Tibial artery (tissue), 4 donors: Measurements from ENCODE around the gene KNDC1.

Source experiments
- DNase-seq, 2 donors: peaks; one replicate each; pipeline ENCODE4 v3.0.0-alpha.2; 2019
- H3K27ac ChIP-seq, 2 donors: fragments of 200-600 bp; sonication (generic) in 1 of 2; 1 replicate in 1 of 2; 2 replicates in 1 of 2; pipeline ENCODE4 v1.5.1; 2018 to 2019; ENCODE audit warnings: mild to moderate bottlenecking in 1 of 2
- H3K27me3 ChIP-seq, 2 donors: fragments of 200-600 bp; sonication (generic) in 1 of 2; one replicate each; pipeline versions ENCODE4 v1.5.1 to v1.6.0; 2016 to 2019
- H3K36me3 ChIP-seq, 3 donors: fragments of 200-600 bp; sonication (generic) in 2 of 3; one replicate each; pipeline ENCODE4 v1.5.1; 2016 to 2019; ENCODE audit warnings: mild to moderate bottlenecking in 2 of 3
- H3K4me1 ChIP-seq, 4 donors: fragments of 200-600 bp; sonication (generic) in 2 of 4; 1 replicate in 3 of 4; 2 replicates in 1 of 4; pipeline ENCODE4 v1.5.1; 2016 to 2019
- H3K4me3 ChIP-seq, 2 donors: fragments of 200-600 bp; sonication (generic) in 1 of 2; 1 replicate in 1 of 2; 2 replicates in 1 of 2; pipeline ENCODE4 v1.5.1; 2018 to 2019; ENCODE audit warnings: mild to moderate bottlenecking in 2 of 2
- H3K9me3 ChIP-seq, 3 donors: fragments of 200-600 bp; sonication (generic) in 1 of 3; one replicate each; pipeline ENCODE4 v1.5.1; 2016 to 2019
- intact Hi-C: fragments of 100-400 bp; cut with DNase I; formaldehyde crosslinking; loops from one replicate; pipeline ENCODE4 v1.15.0; 2023; ENCODE audit warnings: low total_unique reads
- TF ChIP-seq, protein P1 (sequence below), 2 experiments: fragments of 200-600 bp in 1 of 2; fragments of 450-650 bp in 1 of 2; IDR thresholded peaks; one replicate each; pipeline ENCODE4 v1.5.1; 2017 to 2019; ENCODE audit warnings: antibody characterized with exemption in 2 of 2, mild to moderate bottlenecking in 1 of 2, moderate library complexity in 1 of 2

Gene KNDC1

DNA sequence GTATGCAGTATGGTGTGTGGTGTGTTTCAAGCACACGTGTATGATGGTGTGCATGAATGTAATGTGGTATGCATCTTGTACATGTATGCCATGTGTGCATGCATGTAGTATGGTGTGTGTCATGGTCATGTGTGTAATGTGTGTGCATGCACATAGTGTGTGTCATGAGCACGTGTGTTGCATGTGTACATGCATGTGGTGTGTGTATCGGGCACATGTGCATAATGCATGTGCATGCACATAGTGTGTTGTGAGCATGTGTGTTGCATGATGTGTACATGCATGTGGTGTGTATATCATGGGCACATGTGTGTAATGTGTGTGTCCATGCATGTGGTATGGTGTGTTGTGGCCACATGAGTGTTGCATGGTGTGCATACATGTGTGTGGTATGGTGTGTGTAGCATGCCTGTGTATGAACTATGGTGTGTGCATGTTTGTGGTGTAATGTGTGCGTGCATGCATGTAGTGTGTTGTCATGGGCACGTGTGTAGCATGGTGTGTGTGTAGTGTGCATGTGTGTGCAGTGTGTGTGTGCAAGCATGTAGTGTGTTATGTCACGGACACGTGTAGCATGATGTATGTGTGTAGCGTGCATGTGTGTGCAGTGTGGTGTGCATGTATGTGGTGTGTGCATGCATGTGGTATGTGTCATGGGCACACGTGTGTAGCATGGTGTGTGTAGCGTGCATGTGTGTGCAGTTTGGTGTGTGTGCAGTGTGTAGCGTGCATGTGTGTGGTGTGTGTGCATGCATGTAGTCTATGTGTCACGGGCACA, 17.6 kb downstream of the KNDC1 start:
- Histone ChIP-seq H3K4me3 (no peak overlapping the region), H3K4me1 (no peaks in the 10 kb centered on the region), H3K27me3 (peaks cover 0 to 38% of the 10 kb centered on the region in 2 donors), H3K36me3 (no peaks in the 10 kb centered on the region), H3K27ac (no peak overlapping the region), H3K9me3 (no peaks in the 10 kb centered on the region)
- TF ChIP-seq, protein P1, sequence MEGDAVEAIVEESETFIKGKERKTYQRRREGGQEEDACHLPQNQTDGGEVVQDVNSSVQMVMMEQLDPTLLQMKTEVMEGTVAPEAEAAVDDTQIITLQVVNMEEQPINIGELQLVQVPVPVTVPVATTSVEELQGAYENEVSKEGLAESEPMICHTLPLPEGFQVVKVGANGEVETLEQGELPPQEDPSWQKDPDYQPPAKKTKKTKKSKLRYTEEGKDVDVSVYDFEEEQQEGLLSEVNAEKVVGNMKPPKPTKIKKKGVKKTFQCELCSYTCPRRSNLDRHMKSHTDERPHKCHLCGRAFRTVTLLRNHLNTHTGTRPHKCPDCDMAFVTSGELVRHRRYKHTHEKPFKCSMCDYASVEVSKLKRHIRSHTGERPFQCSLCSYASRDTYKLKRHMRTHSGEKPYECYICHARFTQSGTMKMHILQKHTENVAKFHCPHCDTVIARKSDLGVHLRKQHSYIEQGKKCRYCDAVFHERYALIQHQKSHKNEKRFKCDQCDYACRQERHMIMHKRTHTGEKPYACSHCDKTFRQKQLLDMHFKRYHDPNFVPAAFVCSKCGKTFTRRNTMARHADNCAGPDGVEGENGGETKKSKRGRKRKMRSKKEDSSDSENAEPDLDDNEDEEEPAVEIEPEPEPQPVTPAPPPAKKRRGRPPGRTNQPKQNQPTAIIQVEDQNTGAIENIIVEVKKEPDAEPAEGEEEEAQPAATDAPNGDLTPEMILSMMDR (IDR thresholded peaks at IDR 0.05), result no peak
- no peak for DNase-seq
- intact Hi-C loops, result no loop called here

DNA sequence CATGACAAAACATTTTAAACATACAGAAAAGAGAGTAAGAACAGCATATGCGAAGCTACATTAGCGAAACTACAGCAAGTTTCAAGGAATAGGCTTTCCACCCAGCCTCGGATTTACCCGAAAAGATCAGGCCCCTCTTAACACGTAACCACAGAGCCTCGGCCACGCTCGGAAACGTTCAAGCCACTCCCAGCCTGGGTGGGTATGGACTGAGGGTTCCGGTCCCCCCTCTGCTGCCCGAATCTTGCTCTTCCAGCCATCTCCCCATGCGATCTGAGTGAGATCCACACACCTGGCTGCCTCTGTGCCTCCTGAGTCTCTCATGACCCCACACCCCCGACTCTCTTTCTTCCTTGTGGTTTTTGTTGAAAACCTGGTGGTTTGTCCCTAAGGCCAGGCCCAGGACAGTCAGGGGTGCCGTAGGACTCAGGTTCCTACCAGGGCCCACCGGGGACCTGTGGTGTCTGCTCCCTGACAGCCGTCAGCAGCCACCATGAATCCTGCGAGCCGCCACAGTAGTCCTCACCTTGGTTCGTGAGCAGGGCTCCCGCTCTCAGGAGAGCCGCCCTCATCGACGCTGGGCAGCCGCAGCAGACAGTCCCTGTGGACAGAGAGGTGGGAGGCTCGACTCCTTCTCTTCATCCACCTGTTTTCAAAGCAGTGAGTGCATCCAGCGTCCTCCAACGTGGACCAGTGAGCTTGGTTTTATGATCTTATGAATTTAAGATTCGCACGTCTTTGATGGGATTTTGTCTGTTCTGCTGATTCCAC, 18.5 kb downstream of the KNDC1 start:
- no peaks in the 10 kb centered on the region for H3K36me3 ChIP-seq
- no peaks in the 10 kb centered on the region for H3K9me3 ChIP-seq
- intact Hi-C loops, result no loop called here
- H3K4me3 ChIP-seq, result no peak overlapping the region
- no peak for DNase-seq
- no peaks in the 10 kb centered on the region for H3K4me1 ChIP-seq
- H3K27ac ChIP-seq, result no peak overlapping the region
- TF ChIP-seq, protein P1 (IDR thresholded peaks at IDR 0.05), result no peak
- H3K27me3 ChIP-seq, result peaks cover 0 to 36% of the 10 kb centered on the region in 2 donors

DNA sequence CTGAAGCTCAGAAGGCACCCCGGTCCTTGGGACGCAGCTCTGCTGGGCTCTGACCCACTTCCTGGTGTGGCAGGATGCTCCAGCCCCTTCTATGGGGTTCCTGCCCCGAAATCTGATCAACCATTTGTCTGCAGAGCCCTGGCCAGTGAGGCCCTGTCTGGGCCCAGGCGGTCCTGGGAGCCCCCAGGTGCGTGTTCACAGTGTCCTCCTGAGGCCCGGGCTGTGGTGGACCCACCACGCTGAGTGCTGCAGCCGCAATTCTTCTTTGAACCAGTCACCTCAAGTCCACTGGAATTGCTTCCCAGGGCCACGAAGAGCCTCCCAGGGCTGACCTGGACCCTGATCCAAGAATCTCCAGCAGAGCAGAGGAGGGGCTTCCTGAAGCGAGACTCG, 19.1 kb downstream of the KNDC1 start:
- intact Hi-C loops, result no loop called here

DNA sequence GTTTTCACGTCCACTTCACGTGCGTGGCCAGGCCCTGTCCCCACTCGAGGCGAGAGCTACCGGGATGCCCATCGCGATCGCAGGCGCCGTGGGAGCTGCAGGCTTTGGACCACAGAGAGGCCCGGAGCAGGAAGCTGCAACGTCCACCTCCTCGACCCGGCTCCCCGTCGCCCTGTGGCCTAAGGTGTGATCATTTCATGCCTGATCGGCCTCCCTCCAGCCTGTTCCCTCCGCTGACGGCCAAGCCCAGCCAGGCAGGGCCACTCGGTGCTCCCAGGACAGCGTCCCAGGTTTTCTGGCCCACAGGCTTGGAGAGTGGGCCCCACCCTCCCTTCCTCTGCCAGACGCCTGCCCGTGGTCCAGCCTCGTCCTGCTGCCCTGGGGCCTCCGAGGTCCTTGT, 19.6 kb downstream of the KNDC1 start:
- Histone ChIP-seq H3K27me3 (peaks cover 0 to 29% of the 10 kb centered on the region in 2 donors), H3K9me3 (no peaks in the 10 kb centered on the region), H3K4me3 (no peak overlapping the region), H3K27ac (no peak overlapping the region), H3K4me1 (no peaks in the 10 kb centered on the region), H3K36me3 (no peaks in the 10 kb centered on the region)
- DNase-seq, result no peak
- TF ChIP-seq, protein P1 (IDR thresholded peaks at IDR 0.05), result no peak
- intact Hi-C loops, result no loop called here

More for the DNA sequence above, 19.1 kb downstream of the KNDC1 start:
- no peak overlapping the region for H3K27ac ChIP-seq
- H3K27me3 ChIP-seq, result peaks cover 0 to 32% of the 10 kb centered on the region in 2 donors
- DNase-seq, result no peak
- no peaks in the 10 kb centered on the region for H3K9me3 ChIP-seq
- TF ChIP-seq, protein P1 (IDR thresholded peaks at IDR 0.05), result no peak
- H3K36me3 ChIP-seq, result no peaks in the 10 kb centered on the region
- H3K4me1 ChIP-seq, result no peaks in the 10 kb centered on the region
- H3K4me3 ChIP-seq, result no peak overlapping the region

DNA sequence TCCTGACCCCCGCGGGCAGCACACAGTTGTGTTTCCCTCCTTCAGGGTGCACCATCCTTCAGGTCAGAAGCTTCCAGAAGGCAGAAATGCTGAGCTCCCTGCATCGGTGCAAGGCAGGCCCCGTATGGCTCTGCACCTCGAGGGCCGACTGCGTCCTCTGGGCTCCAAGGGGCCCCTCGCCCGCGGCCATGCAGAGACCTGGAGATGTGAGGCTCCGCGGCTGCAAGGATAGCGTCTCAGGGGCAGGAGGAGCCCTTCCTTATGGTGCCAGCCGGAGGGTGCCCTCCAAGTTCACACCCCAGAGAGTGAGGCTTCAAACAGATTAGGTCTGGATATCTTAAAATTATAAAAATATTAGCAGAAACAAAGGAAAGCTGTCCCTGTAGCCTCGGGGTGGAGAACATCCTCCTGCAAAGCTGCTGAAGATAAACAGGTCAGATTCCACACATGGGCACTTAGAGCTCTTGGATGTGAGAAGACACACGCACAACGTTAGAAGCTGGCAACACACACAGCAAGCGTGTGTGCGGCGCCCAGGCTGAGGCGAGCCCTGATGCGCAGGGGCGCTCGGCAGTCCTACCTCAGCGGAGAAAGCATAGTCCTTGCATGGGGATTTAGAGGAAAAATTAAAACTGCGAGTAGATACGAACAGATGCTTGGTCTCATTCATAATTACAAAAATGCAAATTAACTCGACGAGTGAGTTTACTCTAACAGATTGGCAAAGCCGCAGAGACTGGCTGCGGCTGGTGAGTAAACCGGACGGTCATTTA, 20.4 kb downstream of the KNDC1 start:
- DNase-seq, result no peak
- H3K36me3 ChIP-seq, result no peaks in the 10 kb centered on the region

More for the DNA sequence above, 20.4 kb downstream of the KNDC1 start:
- Histone ChIP-seq H3K9me3 (no peaks in the 10 kb centered on the region), H3K27me3 (peaks cover 0 to 29% of the 10 kb centered on the region in 2 donors), H3K4me1 (no peaks in the 10 kb centered on the region), H3K27ac (no peak overlapping the region), H3K4me3 (no peak overlapping the region)
- TF ChIP-seq, protein P1 (IDR thresholded peaks at IDR 0.05), result no peak
- intact Hi-C loops, result no loop called here
